ENCODE measurements around the gene ARSJ. TPM values are rescaled to one million over a fixed set of nuclear protein-coding genes. Genes with fewer than 3 reads are reported as not detected.

ARSJ gene
- total RNA-seq, 2 donors from 2014 or later: 0.45 TPM; not detected in 1

- ATAC-seq: peak; percentile 35
- peaks cover 3% of the 10 kb centered on the region for H3K4me1 Mint-ChIP-seq
- DNase-seq: no peak
- no peaks in the 10 kb centered on the region for H3K36me3 Mint-ChIP-seq (ENCODE audit: low read depth)
- no peak overlapping the region for H3K27ac Mint-ChIP-seq
- H3K27me3 Mint-ChIP-seq: no peaks in the 10 kb centered on the region
- no peaks in the 10 kb centered on the region for H3K9me3 ChIP-seq (ENCODE audit: control insufficient read depth, low read length, poor library complexity, severe bottlenecking)
- no peak overlapping the region for H3K4me3 Mint-ChIP-seq
These were observed 109.6 kb downstream of the ARSJ start for GRCh38 chr4:113869743-113870375.

DNA sequence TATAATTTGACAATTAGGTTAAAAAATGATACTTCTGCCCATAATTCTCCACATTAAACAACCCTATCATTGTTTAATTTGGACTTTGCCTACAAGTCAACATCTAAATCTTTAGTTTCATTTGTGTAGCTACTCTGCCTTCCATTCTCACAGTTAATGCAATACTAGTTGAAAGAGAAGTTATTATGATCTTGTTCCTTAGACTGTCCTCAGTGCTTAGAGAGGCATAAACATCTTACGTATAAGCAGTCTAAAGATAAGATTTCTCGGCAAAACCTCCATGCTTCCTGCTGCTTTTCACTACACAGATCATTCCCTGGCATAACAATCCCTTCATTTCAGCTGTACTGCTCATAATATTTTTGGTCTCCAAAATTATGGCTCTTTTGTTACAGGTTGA, 112.8 kb downstream of the ARSJ start:
- no peaks in the 10 kb centered on the region for H3K9me3 ChIP-seq (ENCODE audit: control insufficient read depth, low read length, poor library complexity, severe bottlenecking)
- ATAC-seq: no peak
- Mint-ChIP-seq H3K4me1 (peaks cover 6% of the 10 kb centered on the region), H3K27me3 (no peaks in the 10 kb centered on the region), H3K36me3 (ENCODE audit: low read depth) (no peaks in the 10 kb centered on the region), H3K4me3 (no peak overlapping the region), H3K27ac (no peak overlapping the region)
- no peak for DNase-seq

GRCh38 chr4:113858924-113859323, 120.5 kb downstream of the ARSJ start:
- peaks cover 2% of the 10 kb centered on the region for H3K4me1 Mint-ChIP-seq
- no peak for ATAC-seq
- no peaks in the 10 kb centered on the region for H3K27me3 Mint-ChIP-seq

DNA sequence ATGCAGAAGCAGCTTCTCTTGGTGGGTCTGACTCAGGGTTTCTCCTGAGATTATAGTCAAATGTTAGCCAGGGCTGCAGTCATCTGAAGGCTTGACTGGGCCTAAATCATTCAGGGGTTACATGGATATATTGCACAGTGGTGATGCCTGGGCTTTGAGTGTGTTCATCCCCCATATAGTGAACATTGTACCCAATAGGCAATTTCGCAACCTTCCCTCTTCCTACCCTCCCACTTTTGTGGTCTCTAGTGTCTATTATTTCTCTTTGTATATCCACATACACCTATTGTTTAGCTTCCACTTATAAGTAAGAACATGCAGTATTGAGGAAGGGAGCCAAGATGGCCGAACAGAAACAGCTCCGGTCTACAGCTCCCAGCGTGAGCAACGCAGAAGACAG, 127.6 kb downstream of the ARSJ start:
- no peak for ATAC-seq
- no peak for DNase-seq
- no peaks in the 10 kb centered on the region for H3K9me3 ChIP-seq (ENCODE audit: control insufficient read depth, low read length, poor library complexity, severe bottlenecking)
- H3K27me3 Mint-ChIP-seq: no peaks in the 10 kb centered on the region
- no peak overlapping the region for H3K4me3 Mint-ChIP-seq
- peaks cover 4% of the 10 kb centered on the region for H3K36me3 Mint-ChIP-seq (ENCODE audit: low read depth)
- no peaks in the 10 kb centered on the region for H3K4me1 Mint-ChIP-seq
- H3K27ac Mint-ChIP-seq: no peak overlapping the region

More at GRCh38 chr4:113858924-113859323, 120.5 kb downstream of the ARSJ start:
- H3K27ac Mint-ChIP-seq: no peak overlapping the region
- H3K36me3 Mint-ChIP-seq (ENCODE audit: low read depth): no peaks in the 10 kb centered on the region
- H3K4me3 Mint-ChIP-seq: no peak overlapping the region
- no peak for DNase-seq
- no peaks in the 10 kb centered on the region for H3K9me3 ChIP-seq (ENCODE audit: control insufficient read depth, low read length, poor library complexity, severe bottlenecking)

Other genes with a start within 250 kb of the ARSJ start
- 10 to 100 TPM; 28.6 to 31.6 TPM for gene CAMK2D, start 217.9 kb downstream of the ARSJ start, total RNA-seq

Measured in T-helper 17 cell (primary cell).